AG08395 (cell line): ENCODE data around the gene TRMT2A.

Experiments
- DNase-seq: peaks from one replicate; pipeline ENCODE4 v3.0.0; 2012; ENCODE audit warnings: mixed read lengths, low spot score

Gene TRMT2A

DNA sequence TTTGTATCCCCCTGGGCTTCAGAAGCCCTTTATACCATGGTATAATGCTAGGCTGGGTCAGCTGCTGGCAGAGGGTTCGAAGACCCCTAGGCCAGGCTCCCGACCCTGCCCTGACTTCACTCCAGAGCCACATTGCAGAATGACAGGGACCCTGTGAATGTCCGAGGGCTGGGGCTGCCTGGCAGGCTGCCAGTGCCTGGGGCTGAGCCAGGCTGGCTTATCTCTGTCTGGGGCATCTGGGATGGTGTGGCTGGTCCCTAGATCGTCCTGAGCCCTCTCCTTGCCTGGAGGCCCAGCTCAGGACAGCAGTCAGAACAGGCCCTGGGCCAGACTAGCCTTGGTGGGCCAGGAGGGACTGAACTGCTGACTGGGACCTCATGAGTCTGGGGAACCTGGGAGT is 18.2 kb upstream of the TRMT2A start:
- no peak for DNase-seq

DNA sequence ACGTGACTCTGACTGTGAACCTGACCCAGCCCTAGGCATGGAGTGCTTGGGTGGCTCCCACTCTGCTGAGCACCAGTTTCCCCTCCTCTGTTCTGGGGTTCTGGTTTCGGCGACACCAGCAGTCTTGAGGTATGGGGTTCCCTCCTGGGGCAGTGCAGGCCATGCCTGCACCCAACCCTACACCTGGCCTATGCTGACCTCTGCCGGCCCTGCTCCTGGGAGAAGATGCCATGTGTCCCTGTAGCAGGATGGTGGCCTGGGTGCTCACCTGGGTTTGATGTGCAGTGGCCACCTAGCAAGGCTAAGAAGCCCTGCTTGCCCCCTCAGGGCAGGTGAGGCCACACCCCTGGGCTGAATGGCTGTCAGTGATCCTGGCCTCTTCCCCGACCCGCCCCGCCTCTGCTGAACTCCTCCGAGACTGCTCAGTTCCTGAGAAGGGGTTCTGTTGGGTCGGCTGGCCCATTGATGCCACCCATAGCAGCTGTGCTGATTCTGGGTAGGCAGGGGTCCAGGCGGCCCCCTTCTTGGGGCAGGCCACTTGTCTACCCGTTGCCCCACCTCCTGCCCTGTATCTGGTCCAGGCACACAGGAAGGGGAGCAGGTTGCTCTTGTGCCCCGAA is 17.0 kb upstream of the TRMT2A start:
- no peak for DNase-seq

DNA sequence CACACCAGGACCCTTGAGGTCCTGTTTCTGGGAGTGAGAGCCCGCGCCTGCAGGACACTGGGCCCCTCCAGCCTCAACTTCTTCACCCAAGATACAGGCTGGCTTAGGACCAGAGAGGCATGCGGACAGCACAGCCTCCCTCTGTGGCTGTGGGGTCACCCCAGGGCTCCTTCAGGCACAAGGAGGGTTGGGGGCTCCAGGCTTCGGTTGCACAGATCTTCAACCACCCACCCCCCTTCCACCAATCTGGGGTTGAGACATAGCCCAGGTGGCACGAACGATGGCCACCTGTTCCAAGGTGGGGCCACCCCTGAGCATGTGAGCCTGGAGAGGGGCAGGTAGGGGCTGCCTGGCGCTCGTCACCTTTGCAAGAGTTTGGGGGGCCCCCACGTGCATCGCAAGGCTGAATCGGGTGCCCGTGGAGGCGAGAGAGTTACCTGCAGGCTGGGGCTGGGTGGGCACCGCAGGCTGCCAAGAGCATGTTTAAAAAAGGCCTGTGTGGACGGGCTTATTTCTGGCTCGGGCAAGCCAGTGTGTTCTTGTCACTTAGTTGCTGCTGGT is 15.7 kb upstream of the TRMT2A start:
- no peak for DNase-seq

DNA sequence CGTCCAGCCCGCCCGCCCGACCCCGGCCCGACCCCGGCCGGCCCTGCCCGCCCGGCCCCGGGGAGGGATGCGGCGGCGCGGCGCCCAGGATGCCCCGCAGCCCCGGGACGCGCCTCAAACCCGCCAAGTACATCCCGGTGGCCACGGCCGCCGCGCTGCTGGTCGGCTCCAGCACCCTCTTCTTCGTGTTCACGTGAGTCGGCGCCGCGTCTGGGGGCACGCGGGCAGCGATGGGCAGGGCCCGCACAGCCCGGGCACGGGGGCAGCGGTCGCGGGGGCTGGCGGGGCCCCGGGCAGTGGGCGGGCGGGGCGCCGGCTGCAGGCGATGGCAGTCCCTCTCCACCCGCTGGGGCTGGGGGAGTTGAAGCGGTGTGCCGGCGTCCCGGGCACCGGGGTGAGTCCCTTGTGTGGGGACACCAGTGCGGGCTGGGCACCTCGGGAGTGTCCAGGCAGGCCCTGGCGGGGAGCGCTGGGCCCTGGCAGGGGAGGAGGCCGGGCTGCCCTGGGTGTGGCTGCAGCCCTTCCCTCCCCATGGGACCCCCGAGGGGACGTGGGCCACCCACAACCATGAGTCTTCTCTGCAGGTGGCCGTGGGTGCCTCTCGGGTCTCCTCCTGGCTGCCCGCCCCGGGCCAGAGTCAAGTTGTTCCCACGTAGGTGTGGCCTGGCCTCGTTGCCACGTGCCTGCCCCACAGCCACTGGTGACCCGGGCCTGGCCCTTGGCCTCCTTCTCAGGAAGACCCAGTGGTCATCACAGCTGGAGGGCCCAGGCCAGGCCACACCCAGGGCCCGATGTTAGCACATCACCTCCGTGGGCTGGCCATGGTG is 15.0 kb upstream of the TRMT2A start:
- DNase-seq, result peak; percentile 40

DNA sequence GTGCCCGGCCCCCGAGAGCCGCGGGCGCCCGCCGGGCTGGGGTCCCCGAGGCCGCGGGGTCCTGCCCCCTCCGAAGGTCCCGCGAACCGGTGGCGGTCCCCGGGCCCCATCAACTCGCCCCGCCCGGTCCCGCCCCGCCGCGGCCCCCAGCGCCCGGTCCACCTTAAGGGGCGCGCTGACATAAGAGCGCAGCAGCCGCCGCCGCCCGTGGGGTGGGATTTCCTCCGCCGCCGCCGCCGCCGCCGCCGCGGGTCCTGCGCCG is 14.5 kb upstream of the TRMT2A start, which contains the start of gene ZDHHC8:
ZDHHC8 (plus strand) TSS at position 208 of the 262 bp plus-strand sequence. CDS start 144 bp downstream, outside the sequence.
- peak; percentile 56 for DNase-seq

DNA sequence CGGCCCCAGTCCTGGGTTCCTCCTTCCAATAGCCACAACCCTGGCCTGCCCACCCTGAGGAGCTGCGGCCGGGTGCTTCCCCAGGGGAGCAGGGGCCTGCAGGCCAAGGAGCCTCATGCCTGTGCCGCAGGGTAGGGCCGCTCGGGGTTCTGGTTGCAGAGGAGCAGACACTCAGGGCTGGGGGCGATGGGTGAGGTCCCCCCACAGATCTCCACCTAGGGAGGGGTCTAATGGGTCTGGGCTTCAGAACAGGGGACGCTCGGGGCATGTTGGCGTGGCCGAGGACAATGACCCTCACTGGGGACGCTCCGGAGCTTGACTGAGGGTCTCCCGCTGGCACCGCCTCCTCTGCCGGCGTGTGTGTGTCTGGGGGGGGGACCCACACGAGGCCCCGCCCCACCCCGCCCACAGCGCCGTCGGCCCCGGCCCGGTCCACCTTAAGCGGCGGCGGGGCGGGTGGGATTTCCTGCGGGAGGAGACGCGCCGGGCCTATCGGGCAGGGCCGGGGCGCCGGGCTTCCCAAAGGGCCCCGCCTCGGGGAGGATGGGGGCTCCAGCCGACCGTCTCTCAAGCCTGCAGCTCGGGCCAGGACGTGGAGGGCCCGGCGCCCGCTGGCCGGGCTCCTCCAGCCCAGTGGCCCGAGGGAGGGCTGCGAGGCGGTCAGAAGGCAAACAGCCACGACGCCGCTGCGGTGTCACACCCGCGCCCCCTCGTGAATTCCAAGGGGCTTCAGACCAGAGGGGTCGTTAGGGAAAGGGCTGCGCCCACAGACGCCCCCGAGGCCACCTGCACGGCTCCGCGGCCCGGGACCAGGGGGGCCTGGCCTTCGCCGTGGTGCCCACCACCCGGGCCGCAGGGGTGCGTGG is 13.9 kb upstream of the TRMT2A start:
- DNase-seq, result peak; percentile 91

DNA sequence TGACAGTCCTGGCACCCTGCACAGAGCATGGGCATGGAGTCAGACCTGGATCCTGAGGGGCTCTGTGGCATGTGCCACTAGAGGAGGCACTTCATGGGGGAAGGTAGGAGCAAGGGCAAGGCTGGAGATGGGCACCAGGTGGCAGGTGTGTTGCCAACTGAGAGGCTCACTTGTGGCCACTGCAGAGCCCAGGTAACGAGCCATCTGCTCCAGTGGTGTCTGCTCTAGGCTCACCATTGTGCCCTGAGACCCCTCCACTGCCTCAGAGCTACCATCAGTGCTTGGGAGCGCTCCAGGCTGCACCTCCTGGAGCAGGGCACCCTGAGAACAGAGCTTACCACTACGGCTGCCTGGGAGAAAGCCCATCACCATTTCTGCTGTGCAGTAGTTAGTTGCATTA is 13.3 kb upstream of the TRMT2A start:
- no peak for DNase-seq

DNA sequence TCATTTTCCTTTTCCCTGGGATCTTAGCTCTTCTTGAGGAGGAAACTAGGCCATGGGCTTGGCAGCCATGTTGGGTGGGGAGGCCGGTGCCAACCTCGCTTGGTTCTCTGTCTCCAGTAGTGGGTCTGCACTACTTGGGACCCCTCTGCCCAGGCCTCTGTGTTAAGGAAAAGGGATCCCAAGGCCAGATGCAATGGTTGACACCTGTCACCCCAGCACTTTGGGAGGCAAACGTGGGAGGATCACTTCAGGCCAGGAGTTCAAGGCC is 12.7 kb upstream of the TRMT2A start:
- no peak for DNase-seq

DNA sequence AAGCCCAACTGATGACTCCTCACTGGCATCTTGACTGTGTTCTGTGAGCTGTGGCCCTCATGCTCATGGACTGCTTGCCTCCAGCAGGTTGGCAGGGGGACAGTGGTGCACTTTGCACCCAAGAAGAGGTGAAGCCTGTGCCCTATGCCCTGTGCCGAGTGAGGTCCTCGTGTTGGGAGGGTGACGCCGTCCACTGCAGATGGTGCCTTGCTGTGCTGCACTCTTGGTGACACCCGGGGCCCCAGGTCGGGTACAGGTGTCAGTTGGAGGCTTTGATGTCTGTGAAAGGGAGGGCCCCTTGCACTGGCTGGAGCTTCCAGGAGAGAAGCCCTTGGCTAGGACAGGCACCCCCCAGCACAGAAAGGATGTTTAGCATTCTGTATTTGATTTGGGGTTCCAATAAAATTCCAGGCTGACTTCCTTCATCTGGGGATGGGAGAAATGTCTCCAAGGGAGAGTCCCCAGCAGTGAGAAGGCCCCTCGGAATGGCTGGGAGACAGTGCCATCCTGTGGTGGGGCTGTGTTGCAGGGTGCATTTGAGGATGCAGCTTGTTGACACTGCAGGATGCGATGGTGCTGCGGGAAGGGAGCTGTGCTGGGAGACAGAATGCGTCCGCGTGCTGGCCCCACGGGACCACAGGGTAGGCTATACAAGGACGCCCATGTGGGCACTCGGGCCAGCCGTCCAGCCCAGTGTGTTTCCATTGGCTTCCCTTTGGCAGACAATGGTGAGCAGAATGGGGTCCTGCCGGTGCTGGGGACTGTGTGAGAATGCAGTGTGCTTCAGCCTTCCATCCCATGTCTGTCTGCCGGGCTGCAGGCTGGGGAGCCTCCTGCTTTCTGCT is 12.1 kb upstream of the TRMT2A start:
- peak; percentile 51 for DNase-seq

DNA sequence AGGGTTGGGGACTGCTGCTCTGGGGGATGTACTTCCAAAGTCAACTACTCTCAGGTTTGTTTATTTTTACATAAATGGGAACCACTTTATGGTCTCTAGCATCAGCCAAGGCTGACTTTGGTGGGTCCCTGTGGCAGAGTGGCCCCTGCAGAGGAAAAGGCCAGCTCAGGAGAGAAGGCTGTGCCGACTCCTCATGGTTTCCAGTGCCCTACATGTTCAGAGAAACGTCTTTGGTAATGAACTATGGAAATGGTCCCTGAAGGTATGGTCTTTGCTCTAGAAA is 11.5 kb upstream of the TRMT2A start:
- DNase-seq, result no peak

DNA sequence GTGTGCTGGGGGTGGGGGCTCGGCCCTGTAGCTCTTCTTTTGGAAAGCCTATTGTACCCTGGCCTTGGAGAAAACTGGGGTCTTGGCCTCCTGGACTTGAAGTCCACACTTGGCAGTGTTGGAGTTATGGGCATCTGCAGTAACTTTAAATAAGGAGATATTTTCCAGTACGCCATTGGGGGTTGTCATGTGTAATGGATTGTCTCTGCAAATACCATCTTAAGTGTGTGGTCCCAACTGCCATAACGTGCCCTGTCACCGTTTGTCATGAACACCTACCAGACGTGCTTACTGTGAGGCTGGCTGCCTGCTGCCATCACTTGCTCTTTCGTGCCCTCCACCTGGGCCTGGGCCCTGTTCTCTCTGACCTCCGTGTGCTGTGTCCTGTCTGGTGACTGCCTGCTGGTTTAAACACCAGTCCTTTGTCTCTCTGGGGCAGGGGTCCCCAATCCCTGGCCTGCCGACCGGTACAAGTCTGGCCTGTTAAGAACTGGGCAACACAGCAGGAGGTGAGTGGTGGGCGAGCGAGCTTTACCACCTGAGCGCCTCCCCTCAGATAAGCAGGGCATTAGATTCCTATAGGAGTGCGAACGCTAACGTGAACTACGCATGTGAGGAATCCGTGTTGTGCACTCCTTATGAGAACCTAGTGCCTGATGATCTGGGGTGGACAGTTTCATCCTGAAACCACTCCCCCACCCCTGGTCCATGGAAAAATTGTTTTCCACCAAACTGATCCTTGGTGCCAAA is 11.0 kb upstream of the TRMT2A start:
- DNase-seq, result no peak

DNA sequence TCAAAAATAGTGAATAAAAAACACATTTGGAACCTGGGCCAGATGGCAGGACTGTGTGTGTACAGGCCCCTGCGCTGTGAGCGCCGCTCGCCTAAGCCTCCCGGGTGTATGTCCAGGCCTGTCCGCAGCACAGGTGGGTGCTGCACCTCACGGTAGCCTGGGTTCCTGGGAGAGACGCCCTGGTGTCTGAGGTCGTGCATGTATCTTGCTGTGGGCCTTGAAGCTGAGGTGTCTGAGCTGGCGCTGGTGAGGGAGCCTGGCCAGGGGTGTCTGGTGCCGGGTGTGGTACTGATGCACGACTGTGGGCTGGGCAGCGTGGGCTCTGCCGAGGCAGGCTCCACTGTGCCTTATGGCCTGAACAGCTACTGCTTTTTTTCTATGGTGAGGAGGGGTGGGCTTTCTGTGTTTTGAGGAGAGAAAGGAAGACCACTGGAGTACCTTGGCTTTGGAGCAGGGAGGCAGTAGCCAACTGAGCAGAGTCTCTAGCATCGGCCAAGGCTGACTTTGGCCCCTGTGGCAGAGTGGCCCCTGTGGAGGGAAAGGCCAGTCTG is 10.4 kb upstream of the TRMT2A start:
- DNase-seq, result no peak

DNA sequence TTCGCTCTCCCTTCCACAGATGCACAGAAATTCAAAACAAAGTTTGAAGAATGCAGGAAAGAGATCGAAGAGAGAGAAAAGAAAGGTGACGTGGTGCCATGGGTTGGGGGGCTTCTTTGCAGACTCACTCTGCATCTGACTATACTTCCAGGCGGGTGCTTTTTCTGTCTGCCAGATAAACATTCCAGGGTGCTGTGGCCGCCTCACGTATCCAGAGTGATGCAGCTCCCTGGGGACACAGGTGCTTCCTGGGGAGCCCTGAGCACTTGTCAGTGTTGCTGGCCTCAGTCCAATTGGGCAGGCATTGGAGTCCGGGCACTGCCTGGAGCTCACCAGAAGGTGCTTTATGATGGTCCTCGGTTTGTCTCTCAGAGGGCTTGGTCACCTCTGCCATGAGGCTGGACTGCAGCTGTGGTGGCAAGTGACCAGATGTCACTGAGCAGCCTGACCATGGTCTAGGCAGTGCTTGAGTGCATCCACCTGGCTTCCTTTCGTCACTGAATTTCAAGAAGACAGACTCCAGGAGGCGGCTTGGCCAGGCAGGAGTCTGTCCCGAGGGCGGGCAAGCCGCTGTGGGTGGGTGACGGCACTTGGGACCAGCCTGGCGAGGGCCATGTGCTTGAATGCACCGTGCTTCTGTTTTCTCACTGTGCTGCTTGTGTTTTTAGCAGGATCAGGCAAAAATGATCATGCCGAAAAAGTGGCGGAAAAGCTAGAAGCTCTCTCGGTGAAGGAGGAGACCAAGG is 9.4 kb upstream of the TRMT2A start:
- no peak for DNase-seq

DNA sequence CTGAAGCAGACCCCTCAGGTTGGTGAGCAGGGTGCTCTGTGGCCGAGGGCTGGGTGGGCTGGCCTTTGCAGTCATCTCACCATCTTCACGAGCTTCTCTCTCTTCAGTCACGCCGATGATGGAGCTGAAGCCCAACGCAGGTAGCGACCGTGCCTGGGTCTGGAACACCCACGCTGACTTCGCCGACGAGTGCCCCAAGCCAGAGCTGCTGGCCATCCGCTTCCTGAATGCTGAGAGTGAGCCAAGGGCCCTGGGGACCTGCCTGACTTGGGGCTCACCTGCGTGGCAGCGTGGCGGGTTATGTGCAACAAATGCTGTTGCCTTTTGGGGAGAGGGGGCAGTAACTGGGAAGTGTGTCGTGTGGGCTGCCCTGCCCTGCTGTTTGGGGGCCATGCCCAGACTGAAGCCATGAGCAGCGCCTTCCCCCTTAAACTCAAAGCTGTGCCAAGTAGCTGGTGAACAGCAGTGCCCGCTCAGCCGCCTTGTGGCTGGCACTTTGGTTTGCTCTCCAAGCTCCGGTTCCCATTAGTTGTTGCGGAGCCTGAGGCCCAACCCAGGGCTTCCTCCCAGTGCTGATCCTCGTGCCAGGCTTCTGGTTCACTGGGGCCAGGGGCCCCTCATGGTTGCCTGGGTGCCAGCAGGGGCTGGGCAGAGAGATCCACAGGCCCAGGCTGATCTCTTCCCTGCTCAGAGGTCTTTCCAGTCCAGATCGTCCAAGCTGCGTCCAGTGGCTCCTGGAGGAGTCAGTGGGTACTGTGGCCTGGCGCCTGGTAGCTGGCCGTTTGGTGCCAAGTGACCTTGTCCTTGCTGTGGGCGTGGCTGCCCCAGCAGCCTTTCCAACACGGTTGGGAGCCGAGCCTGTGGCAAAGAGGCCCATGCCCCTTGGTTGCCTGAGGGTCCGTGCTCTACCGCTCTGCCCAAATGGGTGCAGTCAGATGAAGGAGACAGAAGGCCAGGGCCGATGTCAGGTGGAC is 8.5 kb upstream of the TRMT2A start:
- DNase-seq, result no peak

DNA sequence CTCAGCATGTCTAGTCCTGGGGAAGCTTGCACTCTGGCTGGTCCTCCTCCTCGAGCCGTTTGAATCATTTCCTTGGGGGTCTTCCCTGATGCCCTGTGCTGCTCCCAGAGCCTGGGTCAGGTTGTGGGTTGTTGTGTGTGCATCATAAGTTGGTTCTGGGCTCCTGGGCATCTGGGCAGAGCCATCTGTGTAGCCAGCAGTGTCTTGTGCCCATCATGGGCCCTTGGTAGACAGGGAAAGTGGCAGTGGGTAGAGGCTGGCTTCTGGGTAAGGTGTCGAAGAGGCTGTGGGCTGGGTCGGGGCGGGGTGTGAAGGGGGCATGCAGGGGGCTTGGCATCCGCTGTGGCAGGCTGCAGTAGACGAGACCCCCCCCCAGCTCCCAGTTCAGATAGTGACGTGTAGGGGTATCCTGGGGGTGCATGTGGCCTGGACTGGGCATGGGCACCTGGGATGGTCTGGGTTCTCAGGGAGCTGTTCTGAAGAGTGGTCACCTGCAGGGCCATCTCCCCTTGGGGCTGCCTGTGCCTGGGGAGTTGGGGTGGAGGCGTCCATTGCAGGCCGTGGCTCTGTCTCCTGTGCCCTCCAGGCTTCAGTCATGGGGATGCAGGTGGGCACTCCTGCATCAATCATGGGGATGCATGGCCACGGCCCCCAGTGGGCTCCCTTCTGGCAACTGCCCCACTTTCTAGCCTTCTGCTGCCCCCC is 7.2 kb upstream of the TRMT2A start:
- no peak for DNase-seq

DNA sequence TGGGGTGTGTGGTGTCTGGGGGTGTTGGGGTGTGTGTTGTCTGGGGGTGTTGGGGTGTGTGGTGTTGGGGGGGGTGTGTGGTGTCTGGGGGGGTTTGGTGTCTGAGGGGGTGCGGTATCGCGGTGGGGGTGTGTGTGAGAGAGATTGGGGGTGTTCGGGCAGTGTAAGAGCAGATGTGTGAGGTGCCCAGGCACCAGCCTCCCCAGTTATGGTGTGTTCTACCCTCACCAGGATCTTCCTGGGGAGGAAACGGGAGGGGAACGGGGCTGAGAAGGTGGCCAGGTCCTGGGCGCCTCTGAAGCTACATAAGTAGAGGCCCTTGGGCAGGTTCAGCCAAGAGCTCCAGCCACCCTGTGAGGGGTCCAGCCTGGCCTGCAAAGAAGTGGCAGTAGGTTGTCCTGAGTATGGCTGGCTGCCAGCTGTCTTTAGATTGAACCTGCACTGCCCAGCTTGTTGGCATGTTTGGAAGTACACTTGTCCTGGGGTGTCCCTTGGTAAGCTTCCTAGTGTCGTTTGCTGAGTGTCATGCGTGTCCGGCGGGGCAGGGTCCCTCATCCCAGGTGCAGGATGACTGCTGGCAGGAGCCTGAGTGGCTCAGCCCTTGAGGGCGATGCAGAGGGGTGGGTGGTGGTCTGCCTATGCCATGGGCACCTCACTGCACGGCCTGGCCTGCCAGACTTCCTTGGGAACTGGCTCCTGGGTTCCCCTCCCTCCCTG is 6.5 kb upstream of the TRMT2A start:
- no peak for DNase-seq

DNA sequence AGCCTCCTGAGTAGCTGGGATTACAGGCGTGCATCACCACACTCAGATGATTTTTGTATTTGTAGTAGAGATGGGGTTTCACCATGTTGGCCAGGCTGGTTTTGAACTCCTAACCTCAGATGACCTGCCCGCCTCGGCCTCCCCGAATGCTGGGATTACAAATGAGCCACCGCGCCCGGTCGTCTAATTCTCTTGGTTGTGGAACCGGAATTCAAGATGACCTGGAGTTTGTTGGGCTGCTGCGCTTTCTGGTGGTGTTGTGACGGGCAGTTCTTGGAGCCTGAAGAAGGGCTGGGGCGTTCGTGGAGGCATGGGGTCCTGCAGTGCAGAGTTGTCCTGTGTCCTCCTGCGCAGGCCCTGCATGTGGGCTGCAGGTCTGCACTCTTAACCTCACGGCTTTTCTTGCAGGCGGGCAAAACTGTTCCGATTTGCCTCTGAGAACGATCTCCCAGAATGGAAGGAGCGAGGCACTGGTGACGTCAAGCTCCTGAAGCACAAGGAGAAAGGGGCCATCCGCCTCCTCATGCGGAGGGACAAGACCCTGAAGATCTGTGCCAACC is 4.9 kb upstream of the TRMT2A start:
- no peak for DNase-seq
